ENCODE results near the gene LARGE2.

GRCh38 chr11:45896422-45896984 lies 26.0 kb upstream of the LARGE2 start:
- TF ChIP-seq CTCF (IDR thresholded peaks at IDR 0.05; ENCODE audit: insufficient read depth, low read depth, low read length) = no peak
- no peak for TF ChIP-seq EZH2 (IDR thresholded peaks at IDR 0.05; ENCODE audit: insufficient read depth, low read length)

Measured in astrocyte (in vitro differentiated cells and primary cell).